ENCODE data around the gene PRDM13. TPM values are rescaled to one million over a fixed set of nuclear protein-coding genes. Genes with fewer than 3 reads are reported as not detected.
A peak's percentile ranks its signal among the peaks of the same experiment; 100 is the strongest.

The PRDM13 gene
- total RNA-seq: not detected in 3 replicates

DNA sequence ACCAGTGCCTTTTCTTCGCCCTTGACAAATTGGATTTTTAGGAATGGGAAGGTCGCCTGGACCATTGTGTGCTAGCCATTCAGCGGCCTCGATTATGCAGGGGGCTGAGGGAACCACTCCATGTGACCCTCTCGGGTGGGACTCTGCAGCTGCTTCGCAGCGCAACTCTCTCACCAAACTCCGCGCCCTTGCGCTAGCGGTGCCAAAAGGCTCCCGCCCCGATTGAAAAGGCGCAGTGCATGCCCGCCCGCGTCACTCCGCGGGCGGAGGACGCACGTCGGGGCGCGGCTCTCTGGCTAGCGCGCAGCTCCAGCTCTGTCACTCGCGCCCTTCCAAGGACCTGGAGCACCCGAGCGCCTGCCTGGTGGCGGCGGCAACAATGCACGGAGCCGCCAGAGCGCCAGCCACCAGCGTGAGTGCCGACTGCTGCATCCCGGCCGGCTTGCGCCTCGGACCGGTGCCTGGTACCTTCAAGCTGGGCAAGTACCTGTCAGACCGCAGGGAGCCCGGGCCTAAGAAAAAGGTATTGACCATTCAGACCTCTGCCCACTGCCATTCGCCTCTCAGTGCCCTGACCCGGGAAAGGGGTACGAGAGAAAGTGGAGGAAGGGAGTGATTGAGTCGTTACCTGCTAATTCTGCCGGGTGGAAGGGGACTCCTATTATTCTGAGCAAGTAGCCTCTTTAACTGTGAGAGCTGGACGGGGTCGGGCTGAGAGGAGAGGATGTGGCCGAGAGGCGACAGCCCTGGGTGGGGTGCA is at the start of gene PRDM13:
Gene PRDM13, plus strand, starts transcription at position 178 of the 760 bp plus-strand sequence. Its CDS starts 202 bp downstream, at position 380.
- no peak for DNase-seq (ENCODE audit: low spot score in 2 of 2, unreplicated experiment in 2 of 2)
- Mint-ChIP-seq H3K4me3 (no peak within 1 kb of the TSS), H3K36me3 (no peaks in the 10 kb centered on the region), H3K4me1 (peaks cover 10% of the 10 kb centered on the region), H3K27ac (no peak within 1 kb of the TSS), H3K9me3 (no peaks in the 10 kb centered on the region), H3K27me3 (ENCODE audit: low read depth) (peaks cover 98% of the 10 kb centered on the region)
- TF ChIP-seq, protein P1, sequence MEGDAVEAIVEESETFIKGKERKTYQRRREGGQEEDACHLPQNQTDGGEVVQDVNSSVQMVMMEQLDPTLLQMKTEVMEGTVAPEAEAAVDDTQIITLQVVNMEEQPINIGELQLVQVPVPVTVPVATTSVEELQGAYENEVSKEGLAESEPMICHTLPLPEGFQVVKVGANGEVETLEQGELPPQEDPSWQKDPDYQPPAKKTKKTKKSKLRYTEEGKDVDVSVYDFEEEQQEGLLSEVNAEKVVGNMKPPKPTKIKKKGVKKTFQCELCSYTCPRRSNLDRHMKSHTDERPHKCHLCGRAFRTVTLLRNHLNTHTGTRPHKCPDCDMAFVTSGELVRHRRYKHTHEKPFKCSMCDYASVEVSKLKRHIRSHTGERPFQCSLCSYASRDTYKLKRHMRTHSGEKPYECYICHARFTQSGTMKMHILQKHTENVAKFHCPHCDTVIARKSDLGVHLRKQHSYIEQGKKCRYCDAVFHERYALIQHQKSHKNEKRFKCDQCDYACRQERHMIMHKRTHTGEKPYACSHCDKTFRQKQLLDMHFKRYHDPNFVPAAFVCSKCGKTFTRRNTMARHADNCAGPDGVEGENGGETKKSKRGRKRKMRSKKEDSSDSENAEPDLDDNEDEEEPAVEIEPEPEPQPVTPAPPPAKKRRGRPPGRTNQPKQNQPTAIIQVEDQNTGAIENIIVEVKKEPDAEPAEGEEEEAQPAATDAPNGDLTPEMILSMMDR (IDR thresholded peaks at IDR 0.05; ENCODE audit: unreplicated experiment): no peak

DNA sequence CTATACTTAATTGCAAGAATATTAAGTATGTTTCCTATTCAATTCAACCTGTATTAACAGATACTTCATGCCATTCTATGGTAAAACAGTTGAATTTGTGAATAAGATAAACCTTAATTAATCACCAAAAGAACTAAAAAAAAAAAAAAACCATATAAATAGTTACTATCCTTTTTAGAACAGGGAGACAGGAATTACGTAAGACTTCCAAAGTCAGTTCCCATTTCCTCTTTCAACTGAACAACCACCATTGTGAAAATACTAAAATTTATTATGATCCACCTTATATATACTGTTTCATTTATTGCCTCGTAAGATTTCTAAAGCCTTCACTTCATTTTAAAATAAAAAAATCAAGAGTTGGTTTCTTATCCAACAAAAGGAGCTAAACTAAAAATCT is 47.6 kb upstream of the PRDM13 start:
- no peak for DNase-seq (ENCODE audit: low spot score in 2 of 2, unreplicated experiment in 2 of 2)
- Mint-ChIP-seq H3K27me3 (ENCODE audit: low read depth) (no peaks in the 10 kb centered on the region), H3K27ac (peak overlapping the region; percentile 12), H3K4me1 (peaks cover 3% of the 10 kb centered on the region), H3K4me3 (no peak overlapping the region), H3K9me3 (peaks cover 13% of the 10 kb centered on the region), H3K36me3 (peaks cover 37% of the 10 kb centered on the region)
- TF ChIP-seq, protein P1 (IDR thresholded peaks at IDR 0.05; ENCODE audit: unreplicated experiment): no peak

- TF ChIP-seq, protein P1 (IDR thresholded peaks at IDR 0.05; ENCODE audit: unreplicated experiment): no peak
- Mint-ChIP-seq H3K27me3 (ENCODE audit: low read depth) (no peaks in the 10 kb centered on the region), H3K4me1 (peaks cover 6% of the 10 kb centered on the region), H3K36me3 (peaks cover 23% of the 10 kb centered on the region), H3K4me3 (no peak overlapping the region), H3K9me3 (peaks cover 7% of the 10 kb centered on the region), H3K27ac (no peak overlapping the region)
- DNase-seq (ENCODE audit: low spot score in 2 of 2, unreplicated experiment in 2 of 2): no peak
These were observed 46.0 kb upstream of the PRDM13 start for GRCh38 chr6:99560668-99561067.

DNA sequence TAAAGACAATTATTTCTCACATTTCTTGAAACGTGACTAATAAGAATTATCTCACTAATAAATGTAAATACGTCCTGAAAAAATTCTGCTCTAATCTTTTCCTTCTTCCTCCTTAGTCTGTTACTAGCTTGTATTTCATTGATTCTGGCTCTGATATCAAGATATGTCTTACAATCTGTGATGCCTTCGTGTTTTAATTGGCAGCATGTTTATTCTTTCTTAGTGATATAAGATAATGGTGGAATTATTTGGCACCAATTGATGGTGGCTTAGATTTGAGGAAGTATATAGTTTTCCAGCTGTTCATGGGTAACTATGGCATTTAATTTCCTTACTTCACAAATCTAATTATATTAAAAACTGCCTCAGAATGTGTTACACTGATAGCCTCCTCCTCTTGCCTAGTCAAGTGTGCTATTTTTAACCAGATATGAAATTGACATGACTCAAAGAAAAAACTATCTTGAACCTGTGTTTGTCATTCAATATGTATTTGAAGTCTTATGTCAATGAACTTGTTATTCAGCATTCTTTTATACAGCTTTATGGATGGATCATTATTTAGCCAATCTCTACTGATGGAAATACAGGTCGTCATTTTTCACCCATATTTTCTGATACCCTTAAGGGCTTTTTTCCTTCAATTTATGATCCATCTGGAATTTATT is 43.4 kb upstream of the PRDM13 start:
- Mint-ChIP-seq H3K27ac (peak overlapping the region; percentile 25), H3K27me3 (ENCODE audit: low read depth) (no peaks in the 10 kb centered on the region), H3K4me1 (peaks cover 22% of the 10 kb centered on the region), H3K4me3 (no peak overlapping the region), H3K36me3 (peaks cover 4% of the 10 kb centered on the region), H3K9me3 (no peaks in the 10 kb centered on the region)
- TF ChIP-seq, protein P1 (IDR thresholded peaks at IDR 0.05; ENCODE audit: unreplicated experiment): no peak
- no peak for DNase-seq (ENCODE audit: low spot score in 2 of 2, unreplicated experiment in 2 of 2)

GRCh38 chr6:99568103-99568933 is 38.3 kb upstream of the PRDM13 start, which contains the start of gene CCNC:
CCNC (minus strand) TSS chr6:99568660; CDS start chr6:99568527, 133 bp downstream.
- peak; percentile 82 to 95 for DNase-seq (ENCODE audit: low spot score in 2 of 2, unreplicated experiment in 2 of 2)
- H3K27ac Mint-ChIP-seq: peak within 1 kb of the TSS; percentile 100
- no peaks in the 10 kb centered on the region for H3K9me3 Mint-ChIP-seq
- H3K4me3 Mint-ChIP-seq: peak within 1 kb of the TSS; percentile 98
- TF ChIP-seq, protein P1 (IDR thresholded peaks at IDR 0.05; ENCODE audit: unreplicated experiment): no peak
- peaks cover 24% of the 10 kb centered on the region for H3K4me1 Mint-ChIP-seq
- H3K27me3 Mint-ChIP-seq (ENCODE audit: low read depth): peaks cover 1% of the 10 kb centered on the region
- no peaks in the 10 kb centered on the region for H3K36me3 Mint-ChIP-seq

Measured in mesothelial cell of epicardium (in vitro differentiated cells).